NCI-H1930 (cell line): ENCODE measurements around the gene ACSM2B.
"Not testable (repeated sequence)": the region's sequence is repeated elsewhere in the genome, so short reads cannot be mapped to it uniquely, and the experiment has no call there.

ENCODE experiments used
- DNase-seq, 2 experiments: peaks; one replicate each; lab custom pipeline; 2025; lab: John Stamatoyannopoulos, UW

ACSM2B gene

DNA sequence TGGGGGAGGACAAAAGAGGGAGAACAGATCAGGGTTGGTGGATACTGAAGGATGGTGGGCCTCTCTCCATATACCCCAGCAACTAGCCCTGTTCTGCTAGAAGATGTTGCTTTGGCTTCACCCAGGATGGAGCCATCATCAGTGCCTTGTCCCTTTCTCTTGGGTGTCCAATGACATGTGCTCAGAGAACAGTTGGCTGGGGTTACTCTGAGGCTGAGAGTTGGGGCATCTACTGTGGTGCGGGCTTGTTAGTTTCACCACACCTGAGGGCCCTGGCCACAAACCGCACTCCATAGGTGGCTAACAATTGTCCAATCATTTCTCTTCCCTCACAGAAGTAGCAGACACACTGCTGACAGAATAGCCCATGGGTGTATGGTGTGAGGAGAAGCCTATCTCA, 18.9 kb upstream of the ACSM2B start:
- DNase-seq, result not testable (repeated sequence)

DNA sequence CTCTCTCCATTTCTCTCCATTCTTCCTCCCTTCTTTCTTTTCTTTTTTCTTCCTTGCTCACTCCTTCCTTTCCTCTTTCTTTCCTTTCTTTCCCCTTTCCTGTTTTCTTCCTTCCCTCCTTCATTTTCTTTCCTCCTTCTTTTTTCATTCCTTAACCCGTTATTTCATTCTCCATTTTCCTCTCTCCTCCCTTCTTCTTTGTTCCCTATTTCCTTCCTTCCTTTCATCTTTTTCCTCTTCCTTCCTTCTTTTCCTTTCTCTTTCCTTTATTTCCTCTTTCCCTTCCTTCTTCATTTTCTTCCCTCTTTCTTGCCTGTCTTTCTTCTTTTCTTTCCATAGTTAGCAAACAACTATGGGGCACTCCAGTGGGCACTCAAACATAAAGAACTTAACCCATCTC, 16.6 kb upstream of the ACSM2B start:
- not testable (repeated sequence) for DNase-seq

DNA sequence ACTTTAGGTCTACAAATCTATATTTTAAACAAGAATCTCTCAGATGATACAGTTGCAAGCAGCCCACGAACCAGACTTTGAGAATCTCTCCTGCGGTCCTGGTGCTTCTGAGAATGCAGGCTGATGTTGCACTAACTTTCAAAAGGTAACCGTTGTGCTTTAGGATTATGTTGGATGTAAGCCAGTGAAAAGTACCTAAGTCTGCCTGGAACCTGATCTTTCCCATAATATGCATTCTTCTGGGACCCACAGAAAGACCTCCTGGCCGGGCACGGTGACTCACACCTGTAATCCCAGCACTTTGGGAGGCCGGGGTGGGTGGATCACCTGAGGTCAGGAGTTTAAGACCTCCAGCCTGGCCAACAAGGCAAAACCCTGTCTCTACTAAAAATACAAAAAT, 13.3 kb upstream of the ACSM2B start:
- DNase-seq, result not testable (repeated sequence)

DNA sequence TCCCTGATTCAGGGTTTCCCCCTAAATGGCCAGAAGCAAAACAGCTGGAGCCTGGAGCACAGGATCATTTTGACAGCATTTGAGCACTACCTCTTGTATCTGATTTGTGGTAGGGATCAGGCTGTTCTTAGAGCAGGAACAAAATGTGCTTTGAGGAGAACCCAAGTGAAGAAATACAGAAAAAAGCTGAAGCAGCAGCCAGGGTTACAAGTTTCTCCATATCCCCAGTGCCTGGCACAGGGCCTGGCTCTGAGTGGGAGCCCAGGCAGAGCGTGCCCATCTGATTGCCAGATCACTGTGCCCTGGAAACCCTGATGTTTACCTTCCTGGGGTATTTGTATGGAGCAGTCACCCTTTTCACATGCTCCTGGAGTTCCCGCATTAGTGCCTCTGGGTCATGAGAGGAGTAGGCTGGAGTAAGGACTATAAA, 11.5 kb upstream of the ACSM2B start:
- DNase-seq, result not testable (repeated sequence)

DNA sequence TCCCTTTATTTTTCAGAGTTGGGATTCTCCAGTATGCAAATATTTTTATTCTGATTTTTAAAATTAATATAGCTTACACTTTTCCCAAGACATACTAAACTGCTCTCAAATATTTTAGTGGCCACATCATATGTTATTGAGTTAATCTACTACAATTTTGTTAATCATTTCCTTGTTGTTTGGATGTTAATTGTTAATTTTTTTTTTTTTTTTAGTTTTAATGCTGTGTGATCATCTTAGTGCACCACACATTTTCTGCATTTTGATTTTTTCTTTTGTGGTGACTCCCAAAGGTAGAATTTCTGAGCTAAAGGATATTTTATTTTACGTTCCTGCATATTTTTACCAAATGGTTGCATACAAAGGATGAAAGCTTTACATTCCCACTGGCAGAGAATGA, 10.5 kb upstream of the ACSM2B start:
- DNase-seq, result not testable (repeated sequence)

DNA sequence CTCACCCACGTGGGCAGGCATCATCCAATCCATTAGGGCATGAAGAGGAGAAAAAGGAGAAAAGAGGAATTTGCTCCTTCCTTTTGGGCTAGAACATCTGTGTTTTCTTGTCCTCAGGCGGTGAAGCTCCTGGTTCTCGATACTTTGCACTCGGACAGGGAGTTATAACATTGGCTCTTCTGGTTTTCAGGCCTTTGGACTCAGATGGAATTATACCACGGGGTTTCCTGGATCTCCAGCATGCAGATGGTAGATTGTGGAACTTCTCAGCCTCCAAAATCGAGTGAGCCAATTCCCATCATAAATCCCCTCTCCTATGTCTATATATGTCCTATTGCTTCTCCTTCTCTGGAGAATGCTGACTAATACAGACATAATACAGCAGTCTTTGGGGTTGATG, 9.9 kb upstream of the ACSM2B start:
- DNase-seq, result not testable (repeated sequence)

DNA sequence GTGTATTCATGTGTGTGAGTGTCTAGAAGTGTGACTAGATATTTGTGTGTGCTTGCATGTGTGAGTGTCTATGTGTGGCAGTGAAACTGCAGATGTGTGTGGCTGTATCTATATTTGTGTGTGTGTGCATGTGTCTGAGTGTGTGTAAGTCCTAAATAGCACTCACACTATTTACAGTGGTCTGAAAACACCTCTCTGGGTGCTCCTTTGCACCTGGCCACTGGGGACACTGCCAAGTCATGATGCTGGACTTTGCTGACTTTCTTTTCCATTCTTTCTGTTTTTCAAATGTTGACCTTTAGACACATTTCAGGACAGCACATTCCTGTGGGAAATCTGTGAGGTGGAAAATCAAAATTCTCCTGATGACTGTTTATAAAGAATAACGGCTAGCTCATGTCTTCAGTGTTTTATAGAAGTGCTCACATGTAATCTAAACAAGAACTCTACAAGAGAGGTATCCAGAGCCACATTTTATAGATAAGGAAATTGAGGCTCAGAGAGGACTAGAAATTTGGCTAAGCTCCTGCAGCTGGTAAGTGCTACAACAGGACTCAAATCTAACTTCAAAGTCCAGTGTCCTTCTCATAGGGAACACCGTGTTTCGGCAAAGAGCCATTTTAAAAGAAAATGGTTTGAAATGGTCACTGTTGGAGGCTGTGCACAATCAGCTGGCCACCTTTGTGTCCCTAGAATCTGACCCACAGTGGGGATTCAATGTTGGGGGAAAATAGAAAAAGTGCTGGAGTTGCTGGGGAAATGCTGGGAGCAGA, 4.5 kb upstream of the ACSM2B start:
- not testable (repeated sequence) for DNase-seq

DNA sequence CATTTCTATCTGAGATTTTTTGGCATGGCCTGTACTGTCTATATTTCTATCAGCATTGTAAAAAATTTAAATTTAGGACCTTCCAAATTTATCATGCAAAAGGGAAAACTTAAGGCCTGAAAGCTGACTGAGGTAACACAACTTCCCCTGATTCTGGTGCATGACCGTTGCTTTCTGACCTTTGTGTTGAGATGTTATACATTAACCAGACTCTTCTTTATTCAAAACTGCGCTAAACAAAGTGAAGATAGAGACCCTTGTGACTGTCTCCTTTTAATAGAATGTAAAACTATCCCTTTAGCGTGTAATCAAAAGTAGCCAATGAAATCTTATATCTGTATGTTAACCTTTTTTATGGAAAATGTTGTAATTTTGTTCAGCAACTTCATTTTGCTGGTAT, 1.9 kb upstream of the ACSM2B start:
- not testable (repeated sequence) for DNase-seq

DNA sequence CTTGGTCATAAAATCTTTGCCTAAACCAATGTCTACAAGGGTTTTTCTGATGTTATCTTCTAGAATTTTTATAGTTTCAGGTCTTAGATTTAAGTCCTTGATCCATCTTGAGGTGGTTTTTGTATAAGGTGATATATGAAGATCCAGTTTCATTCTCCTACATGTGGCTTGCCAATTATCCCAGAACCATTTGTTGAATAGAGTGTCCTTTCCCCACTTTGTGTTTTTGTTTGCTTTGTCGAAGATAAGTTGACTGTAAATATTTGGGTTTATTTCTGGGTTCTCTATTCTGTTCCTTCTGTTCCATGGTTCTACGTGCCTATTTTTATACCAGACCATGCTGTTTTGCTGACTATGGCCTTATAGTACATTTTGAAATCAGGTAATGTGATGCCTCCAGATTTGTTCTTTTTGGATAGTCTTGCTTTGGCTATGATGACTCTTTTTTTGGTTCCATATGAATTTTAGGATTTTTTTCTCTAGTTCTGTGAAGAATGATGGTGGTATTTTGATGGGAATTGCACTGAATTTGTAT, 7.0 kb downstream of the ACSM2B start:
- DNase-seq, result peak in 1 of 2 experiments; percentile 10

DNA sequence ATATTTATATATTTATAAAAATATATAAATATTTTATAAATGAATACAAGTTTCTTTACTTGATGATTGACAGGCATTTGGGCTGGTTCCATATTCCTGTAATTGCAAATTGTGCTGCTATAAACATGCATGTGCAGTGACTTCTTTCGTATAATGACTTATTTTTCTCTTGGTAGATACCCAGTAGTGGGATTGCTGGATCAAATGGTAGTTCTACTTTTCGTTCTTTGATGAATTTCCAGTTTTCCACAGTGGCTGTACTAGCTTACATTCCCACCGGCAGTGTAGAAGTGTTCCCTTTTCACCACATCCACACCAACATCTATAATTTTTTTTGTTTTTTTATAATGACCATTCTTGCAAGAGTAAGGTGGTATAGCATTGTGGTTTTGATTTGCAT, 7.8 kb downstream of the ACSM2B start:
- DNase-seq, result no peak

DNA sequence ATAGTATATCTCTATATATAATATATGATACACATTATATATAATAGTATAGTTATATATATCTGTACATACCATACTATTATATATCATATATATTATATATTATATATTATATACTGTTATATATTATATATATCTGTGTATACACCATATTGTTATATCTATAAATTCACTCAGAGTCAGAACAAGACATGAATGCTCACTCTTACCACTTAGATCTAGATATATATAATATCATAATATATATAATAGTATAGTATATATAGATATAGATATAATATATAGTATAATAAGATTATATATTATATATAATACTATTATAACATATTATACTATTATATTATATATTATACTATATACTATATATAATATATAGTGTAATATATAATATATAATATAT, 9.3 kb downstream of the ACSM2B start:
- no peak for DNase-seq

DNA sequence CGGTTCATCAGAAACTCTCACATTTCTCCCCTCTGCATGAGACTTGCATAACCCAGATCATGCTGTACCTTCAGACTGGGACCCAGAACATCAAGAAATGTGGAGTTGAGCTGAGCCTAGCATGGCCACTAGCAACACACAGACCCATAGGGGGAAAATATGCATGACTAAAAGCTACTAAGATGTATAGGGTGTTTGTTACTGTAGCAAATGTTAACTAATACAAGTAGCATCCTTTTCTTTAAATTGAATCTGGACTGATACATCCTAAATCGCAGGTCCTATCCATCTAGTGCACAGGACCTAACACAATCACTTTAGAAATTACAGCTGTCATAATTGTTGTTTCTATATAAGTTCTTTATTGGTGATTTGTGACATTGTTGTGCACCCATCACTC, 10.8 kb downstream of the ACSM2B start:
- DNase-seq, result not testable (repeated sequence)

DNA sequence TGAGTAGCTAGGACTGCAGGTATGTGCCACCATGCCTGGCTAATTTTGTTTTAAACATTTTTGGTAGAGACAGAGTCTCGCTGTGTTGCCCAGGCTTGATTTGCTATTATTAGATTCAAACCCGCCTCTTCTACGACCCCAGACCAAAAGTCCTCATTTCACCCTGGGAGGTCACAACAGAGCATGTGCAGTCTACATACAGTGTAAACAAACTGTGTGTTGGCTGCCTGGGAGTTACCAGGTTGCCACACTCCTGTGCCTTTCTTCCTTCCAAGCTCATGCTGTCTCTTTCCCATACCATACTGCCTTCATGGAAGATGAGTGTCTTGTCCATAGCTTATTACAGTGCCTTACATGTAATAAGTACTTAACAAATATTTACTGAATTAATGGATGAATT, 11.9 kb downstream of the ACSM2B start:
- not testable (repeated sequence) for DNase-seq

DNA sequence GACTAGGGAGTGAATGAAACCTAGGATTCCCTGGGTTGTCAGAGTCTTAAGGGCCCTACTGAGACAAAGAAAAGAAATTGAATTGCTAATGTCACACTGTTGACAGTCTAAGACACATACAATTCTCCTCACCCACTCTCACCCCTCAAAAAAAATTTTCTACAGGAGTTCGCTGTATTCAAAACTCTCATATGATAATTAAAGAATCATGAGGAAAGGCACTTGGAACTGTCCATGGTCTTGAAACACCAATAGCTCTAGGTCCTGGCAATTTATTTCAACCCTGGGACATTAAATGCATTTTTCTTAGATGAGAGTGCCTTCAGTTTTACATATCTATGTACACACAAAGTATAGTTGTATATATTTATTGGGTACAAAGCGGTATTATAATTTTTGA, 20.5 kb downstream of the ACSM2B start:
- DNase-seq, result not testable (repeated sequence)

DNA sequence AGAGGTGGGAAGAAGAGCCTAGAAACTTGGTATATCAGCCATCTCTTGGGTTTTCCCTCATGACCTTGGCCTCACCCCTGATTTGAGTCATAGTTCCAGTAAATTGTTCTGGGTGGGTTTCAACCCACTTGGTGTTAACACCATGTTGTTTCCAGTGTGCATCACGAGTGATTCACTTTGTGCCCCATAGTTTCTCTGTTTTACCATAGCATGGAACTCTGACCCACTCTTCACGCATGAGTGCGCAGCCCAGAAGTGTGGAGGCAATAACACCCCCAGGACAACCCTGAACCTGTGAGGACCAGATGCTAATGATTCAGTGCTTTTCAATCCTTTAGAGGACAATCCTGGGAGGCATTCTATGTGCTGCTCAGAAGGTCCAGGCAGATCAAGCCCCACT, 21.5 kb downstream of the ACSM2B start:
- not testable (repeated sequence) for DNase-seq

DNA sequence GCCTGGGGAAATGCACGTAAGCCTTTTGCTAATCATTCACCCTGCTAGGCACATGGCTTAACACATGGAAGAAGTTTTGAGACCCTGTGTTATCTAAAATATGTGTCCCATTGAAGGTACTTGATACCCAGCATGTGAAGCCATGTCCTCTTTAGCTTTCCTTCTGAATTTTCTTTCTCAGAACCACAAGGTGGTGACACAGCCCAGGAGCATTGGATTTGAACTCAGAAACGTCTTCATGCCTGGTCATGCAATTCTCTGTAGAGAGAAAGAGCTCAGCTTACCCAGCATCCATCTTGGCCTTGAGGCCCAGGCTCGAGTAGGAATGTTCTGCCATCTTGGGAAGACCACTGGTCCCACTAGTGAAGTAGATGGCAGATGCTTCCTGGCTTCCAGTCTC, 22.7 kb downstream of the ACSM2B start:
- DNase-seq, result not testable (repeated sequence)

DNA sequence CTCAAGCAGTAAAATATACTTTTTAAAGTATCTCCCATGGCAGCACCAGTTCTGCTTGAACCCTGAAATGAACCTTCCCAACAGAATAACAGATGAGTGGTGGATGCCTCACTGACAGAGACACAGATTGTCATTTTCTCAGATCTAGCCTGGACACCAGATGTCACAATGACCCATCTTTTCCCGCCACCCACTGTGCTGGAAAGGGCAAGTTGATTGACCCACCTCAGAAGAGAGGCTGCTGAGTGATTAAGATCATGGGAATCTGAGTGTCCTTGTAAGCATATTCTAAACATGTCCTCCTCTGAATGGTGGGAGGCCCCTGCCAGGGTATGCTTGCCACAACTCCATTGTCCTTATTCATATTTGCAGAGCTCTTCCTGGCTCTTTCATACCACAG, 29.2 kb downstream of the ACSM2B start:
- DNase-seq, result not testable (repeated sequence)

DNA sequence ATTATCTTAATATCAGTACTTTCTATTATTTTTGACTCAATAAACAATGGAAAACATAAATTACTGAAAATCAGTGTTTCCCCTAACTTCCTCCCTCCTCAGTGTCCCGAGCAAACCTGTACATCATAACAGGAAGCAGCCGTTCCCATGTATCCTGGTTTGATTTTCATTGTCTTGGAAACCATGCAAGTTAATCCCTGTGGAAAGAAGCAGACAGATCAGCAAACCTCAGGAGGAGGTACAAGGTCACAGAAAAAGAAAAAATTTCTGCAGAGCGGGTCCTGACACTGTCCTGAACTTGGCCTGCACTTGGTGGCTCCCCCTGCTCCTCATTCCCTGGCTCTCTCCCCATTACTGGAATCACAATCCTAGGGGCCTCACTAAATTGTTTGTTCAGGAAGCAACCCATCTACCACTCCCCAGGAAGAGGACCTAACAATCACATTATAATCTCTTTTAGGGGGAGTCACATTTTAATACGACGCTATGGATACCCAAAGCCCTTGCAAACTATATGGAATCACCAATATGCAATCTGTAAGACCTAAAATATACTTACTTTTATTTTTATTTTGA, 29.8 kb downstream of the ACSM2B start:
- not testable (repeated sequence) for DNase-seq

DNA sequence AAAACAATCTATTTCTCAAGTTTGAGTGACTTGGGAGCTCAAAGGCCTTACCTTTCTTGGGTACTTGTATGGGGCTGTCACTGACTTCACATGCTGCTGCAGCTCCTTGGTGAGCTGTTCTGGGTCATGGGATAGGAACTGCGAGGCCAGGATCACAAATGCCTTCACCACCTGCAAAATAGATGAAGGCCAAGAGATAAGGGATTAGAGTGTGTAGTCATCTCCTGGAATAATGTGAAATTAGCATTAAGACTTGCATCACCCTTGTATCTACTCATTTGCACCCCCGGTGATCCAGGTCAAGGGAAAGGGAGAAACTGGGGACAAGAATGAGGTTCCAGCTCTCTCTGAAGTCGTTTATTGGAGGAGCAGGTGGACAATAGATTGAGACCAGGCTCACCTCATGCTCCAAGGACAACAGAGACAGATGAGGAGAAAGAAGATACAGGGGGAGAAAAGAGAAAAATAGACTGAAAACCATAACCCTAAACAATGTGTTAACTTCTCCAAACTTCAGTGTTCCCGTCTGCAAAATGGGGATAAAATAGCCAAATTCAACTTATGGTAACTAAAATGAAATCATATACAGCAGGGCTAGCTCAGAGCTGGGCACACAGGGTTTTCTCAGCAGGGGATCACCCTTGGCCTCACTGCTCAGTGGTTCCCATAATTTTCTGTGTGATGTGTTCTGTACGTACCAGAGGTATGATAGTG, 35.4 kb downstream of the ACSM2B start:
- DNase-seq, result not testable (repeated sequence)

DNA sequence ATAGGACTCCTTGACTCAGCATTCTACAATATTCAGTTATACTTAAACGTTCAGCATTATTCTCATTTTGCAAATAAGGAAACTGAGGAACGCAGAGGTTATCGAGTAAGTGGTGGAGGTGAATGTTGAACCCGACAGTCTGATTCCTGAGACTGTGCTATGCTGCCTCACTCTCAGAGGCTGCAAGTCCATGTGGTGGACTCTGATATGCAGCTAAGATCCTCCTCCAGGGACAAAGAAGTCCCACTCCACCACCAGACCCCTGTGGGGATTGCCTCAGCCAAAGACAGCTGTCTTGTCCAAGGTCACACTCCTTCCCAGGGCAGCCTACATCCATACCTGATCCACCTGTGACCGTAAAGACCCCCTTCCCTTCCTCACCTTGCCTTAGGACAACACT, 37.5 kb downstream of the ACSM2B start:
- DNase-seq, result no peak

DNA sequence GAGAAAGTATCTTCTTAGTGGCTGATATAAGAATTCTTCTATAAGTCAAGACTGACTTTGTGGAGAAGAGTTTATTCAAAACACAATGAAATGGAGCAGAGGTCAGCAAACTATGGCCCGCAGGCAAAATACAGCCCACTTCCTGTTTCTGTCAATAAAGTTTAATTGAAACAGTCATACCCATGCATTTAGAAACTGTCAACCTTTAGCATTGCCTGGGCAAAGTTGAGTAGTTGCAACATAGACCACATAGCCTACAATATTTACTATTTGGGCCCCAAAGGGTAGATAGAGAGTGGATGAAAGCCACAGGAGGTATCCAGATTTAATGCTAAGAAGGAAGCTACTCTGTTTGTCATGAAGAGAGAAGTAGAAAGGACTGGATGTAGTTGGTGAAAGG, 38.0 kb downstream of the ACSM2B start:
- DNase-seq, result no peak

DNA sequence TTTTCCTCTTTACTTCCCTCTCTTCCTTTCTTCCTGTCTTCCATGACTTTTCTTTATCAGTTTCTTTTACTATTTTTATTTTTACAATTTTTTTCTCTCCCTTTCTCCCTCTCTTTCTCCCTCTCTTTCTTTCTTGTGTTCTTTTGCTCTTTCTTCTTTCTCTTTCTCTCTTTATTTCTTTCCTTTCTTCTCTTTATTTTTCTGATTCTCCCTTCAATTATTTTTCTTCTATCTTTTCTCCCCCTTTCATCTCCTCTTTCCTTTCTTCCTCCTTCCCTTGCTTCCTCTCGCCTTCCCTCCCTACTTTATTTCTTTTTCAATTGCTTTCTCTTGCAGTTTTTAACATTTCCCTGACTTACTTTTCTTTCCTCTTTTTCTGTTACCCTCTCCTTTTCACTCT, 39.5 kb downstream of the ACSM2B start:
- not testable (repeated sequence) for DNase-seq
